ENCODE measurements around the gene HDAC4.

HDAC4 gene

DNA sequence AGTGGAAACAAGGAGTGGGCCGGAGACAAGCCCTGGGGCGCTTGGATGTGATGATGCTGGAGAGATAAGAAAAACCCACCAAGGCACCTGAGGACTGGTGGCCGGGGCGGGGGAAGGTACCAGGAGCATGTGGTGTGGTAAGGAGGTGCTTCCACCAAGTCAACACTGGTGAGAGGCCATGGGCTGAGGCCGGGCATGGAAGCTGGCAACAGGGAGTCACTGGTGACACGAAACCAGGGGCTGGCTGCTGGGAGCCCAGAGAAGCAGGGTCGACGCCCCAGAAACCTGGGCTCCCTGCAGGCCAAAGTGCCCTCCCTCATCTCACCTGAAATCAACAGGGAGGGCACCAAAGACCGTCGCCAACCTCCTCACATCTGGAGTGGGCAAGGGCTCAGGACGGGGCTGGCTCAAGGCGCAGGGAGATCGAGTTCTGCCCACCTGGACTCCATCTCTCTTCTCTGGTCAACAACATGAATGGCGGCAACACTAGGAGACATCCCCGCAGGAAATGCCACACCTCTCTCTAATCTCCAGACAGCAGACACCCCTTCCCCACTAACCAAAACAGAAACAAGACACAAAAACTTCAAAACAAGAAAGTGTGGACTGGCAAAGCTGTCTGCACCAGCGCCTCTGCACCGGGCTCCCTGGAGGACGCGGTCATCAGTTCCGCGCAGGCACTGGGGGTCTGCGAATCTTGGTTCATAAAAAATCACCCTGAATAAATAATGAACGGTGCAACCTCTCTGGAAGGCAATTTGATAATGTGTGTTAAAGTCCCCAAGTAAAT, 185.5 kb downstream of the HDAC4 start:
- DNase-seq = no peak

- DNase-seq = no peak
These were observed 186.1 kb downstream of the HDAC4 start for GRCh38 chr2:239214725-239215124.

DNA sequence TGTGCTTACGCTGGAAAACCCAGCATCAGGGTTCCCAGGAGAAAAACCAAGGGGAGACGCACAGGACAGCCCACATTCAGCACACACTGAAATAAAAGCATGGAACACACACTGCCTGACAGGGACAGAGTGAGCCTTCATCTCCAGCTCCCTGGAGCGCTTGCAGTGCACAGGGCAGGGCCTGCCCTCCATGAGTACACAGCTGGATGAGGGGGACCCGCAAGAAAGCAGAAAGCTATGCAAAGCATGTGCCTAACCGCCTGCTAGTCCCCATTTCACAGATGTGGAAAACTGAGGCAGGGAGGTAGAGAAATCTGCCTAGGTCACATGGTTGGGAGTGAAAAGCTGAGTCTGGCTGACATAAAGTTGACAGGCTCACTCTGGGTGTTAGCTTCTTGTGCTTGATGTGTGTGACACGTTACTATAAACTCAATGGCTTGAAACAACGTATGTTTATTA, 187.1 kb downstream of the HDAC4 start:
- DNase-seq = no peak

DNA sequence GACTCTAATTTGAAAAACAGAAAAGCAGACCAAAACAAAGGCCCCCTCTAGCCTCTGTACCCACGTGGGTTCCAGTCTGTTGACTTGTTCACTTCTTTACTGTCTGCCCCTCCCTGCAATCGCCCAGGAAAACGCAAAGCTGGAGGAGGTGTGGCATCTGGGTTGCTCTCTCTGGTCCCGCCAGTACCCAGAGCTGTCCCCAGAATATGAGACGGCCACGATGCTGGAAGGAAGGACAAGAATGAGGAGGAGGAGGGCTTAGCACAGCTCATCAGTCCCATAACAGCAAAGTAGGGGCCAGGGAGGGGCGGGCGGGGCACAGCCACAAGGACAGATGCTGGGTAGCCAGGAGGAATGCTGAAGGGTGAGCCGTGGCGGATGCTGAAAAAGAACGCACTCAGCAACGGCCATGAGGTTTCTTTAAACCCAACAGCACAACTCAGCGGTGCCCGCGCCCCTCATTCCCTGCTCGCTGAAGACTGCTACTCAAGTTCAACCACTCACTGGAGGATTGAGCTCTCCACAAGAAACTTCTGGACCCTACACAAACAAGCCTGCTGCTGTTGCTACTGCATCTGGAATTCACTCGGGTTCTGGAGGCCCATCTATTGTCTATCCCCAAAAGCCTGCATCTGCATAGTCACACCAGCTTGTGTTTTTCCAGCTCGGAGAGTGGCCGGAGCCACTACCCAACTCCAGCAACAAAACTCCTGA, 187.7 kb downstream of the HDAC4 start:
- DNase-seq = no peak

GRCh38 chr2:239212121-239212928, 188.5 kb downstream of the HDAC4 start:
- no peak for DNase-seq

DNA sequence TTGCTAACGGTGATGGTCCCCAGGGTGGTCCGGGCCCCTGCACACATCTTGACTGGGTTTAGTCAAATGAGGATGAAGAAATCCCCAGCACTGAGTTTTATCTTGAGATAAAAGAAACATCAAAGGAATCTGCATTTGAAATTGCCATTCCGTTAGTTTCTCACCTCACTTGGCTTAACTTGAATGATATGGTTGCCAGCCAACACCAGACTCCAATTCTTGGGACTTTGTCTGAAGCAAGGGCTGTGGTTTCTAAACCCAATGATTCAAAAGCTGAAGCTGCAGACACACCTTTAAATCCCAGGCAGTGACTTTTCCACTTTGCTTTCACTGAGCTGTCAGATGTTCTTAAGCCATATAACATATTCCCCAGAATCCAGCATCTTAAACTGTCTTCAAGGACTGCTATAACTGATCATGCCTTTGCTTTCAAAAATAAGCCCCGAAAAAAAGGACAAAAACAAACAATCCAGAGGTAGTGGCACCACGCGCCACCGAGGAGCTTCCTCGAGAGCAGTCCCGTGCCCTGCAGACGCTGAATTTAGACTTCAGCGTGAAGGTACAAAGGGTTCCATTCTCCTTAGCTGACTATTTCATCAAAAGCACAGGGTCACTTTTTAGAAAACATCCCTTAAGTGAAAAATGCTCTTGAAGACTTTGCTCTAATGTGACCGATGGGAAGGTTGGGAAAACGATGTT, 189.3 kb downstream of the HDAC4 start:
- no peak for DNase-seq

GRCh38 chr2:239209783-239210182, 191.0 kb downstream of the HDAC4 start:
- DNase-seq = no peak

- no peak for DNase-seq
These were observed 192.2 kb downstream of the HDAC4 start for GRCh38 chr2:239208465-239209180.

- no peak for DNase-seq
These were observed 194.0 kb downstream of the HDAC4 start for GRCh38 chr2:239206851-239207250.

DNA sequence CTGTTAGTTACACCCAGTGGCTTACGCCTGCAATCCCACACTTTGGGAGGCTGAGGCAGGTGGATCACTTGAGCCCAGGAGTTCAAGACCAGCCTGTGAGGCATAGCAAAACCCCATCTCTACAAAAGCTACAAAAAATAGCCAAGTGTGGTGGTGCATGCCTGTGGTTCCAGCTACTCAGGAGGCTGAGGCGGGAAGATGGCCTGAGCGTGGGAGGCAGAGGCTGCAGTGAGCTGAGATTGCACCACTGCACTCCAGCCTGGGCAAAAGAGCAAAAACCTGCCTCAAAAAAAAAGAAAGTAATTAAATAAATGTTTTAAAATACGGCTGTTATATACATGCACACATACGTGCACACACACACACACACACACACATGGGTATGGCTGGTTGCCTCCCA, 194.8 kb downstream of the HDAC4 start:
- no peak for DNase-seq

- DNase-seq = no peak
These were observed 195.8 kb downstream of the HDAC4 start for GRCh38 chr2:239204876-239205468.

GRCh38 chr2:239204136-239204875, 196.5 kb downstream of the HDAC4 start:
- no peak for DNase-seq

DNA sequence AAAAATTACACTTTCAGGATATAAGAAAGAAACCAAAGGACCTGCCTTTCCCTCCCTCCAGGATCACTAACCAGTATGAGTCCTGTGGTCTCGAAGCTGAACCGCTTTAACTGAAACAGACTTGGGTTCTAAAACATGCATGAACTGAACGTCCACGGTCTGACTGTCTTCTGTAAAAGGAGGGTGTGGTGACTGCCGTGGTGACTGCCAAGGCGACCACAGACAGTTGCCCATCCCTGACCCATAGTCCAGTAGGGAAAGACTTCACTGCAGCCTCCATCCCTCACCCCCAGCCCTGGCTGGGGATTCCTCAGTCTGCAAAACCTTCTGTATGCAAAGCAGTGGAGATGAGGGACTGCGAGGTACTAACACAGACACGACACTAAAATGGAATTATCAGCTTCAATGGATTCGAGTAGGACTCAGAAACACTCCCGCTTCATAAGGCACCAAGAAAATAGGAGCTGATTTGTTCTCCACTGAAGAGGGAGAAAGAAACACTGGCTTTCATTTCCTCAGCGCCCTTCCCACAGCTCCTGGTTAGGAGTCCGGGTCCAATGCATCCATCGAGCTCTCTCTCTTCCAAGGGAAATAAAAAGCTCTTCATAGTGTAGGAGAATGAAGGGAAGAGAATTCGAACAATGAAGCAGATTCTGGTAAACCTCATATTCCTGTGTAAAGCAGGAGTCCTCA, 197.2 kb downstream of the HDAC4 start:
- DNase-seq = no peak

DNA sequence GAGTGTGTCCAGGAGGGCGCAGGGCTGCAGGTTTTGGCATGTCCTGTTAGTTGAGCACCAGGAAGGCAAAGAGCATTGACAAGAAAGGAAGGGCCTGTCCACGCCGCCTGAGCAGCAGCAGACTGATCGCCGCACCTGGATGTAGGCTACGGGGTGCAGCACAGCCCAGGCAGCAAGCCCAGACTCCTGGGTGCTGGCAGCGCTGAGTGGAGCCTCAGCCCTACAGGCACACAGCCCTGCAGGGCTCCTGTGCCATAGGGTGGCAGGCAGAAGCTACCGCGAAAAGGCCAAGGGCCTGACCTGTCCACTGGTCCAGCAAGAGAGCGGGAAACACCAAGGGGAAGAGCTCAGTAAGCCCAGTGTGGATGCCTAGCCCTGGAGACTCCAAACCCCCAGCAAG, 198.0 kb downstream of the HDAC4 start:
- no peak for DNase-seq

GRCh38 chr2:239202343-239202742, 198.5 kb downstream of the HDAC4 start:
- DNase-seq = no peak

- DNase-seq = no peak
These were observed 198.9 kb downstream of the HDAC4 start for GRCh38 chr2:239201884-239202283.

GRCh38 chr2:239201531-239201876, 199.3 kb downstream of the HDAC4 start:
- no peak for DNase-seq

DNA sequence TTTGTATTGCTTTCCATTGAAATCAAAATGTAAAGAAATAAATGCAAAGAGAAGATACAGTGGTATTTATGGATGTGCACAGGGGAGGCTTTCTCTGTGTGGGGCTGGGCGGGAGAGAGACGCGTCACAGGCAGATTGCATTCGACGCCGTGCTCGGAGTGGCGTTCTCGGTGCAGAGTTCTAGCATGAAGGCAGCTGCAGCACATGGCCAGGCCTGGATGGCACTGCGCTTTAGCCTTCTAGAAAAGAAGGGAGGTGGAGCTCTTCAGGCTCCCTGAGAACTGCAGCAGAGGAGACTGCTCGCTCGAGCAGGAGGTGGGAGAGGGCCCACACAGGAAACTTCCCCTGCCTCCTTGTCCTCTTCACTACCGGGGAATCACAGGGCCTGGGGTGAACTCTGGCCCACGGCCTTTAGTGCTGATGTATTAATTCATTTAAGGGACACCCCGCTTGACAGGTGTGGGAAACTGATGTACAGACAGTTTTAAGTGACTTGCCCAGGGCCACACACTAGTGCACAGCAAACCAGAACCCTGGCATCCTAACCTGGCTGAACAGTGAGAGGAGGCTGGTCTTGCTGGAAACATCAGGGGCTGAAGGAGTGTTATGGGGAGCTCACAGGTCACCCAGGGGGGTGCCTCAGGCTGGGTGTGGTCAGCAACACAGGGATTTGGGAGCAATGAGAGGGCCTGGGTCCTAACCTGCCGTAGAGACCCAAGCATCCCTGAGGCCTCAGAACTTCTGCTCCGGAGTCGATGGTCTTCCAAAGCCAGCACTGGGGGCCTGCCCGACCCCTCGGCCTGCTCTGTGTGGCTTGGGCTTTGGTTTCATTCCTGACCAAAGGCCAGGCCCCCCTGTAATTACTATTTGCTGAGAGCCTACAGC, 199.9 kb downstream of the HDAC4 start:
- no peak for DNase-seq

- DNase-seq = no peak
These were observed 201.6 kb downstream of the HDAC4 start for GRCh38 chr2:239199041-239199768.
